OCI-LY1 (cell line): ENCODE measurements around the gene C4orf46.

Source experiments
- H2AFZ ChIP-seq: fragments of 200-600 bp; sonication (generic), shearing (Covaris generic); 2 replicates; pipeline ENCODE4 v1.6.0; 2014; ENCODE audit warnings: antibody characterized with exemption, mild to moderate bottlenecking, low read length
- H3F3A ChIP-seq: fragments of 200-600 bp; sonication (generic), shearing (Covaris generic); 2 replicates; pipeline ENCODE4 v1.6.0; 2014; ENCODE audit warnings: mild to moderate bottlenecking, antibody characterized with exemption, low read length, moderate library complexity; ENCODE audit not compliant: insufficient read depth
- H3K27ac ChIP-seq: fragments of 200-600 bp; sonication (generic); 2 replicates; pipeline ENCODE4 v1.5.1; 2014; ENCODE audit warnings: low read length, mixed run types, mild to moderate bottlenecking, low read depth; ENCODE audit not compliant: poor library complexity, severe bottlenecking
- H3K27me3 ChIP-seq: fragments of 200-600 bp; sonication (generic); 2 replicates; pipeline ENCODE4 v1.6.0; 2014; ENCODE audit warnings: antibody characterized with exemption, mild to moderate bottlenecking, low read length, moderate library complexity; ENCODE audit not compliant: insufficient read depth
- H3K36me3 ChIP-seq: fragments of 200-600 bp; sonication (generic); 2 replicates; pipeline ENCODE4 v1.6.1; 2014; ENCODE audit warnings: mild to moderate bottlenecking, antibody characterized with exemption, low read length, moderate library complexity, mixed read lengths; ENCODE audit not compliant: insufficient read depth
- H3K4me1 ChIP-seq: fragments of 200-600 bp; sonication (generic); 2 replicates; pipeline ENCODE4 v1.5.1; 2014; ENCODE audit warnings: mild to moderate bottlenecking, low read length, moderate library complexity; ENCODE audit not compliant: insufficient read depth, severe bottlenecking
- H3K4me2 ChIP-seq: fragments of 200-600 bp; sonication (generic), shearing (Covaris generic); 2 replicates; pipeline ENCODE4 v1.6.1; 2014; ENCODE audit warnings: low read length
- H3K4me3 ChIP-seq: fragments of 200-600 bp; sonication (generic); 2 replicates; pipeline ENCODE4 v1.5.1; 2014; ENCODE audit warnings: low read length, low read depth, mild to moderate bottlenecking, mixed read lengths; ENCODE audit not compliant: poor library complexity, severe bottlenecking
- H3K79me2 ChIP-seq: fragments of 200-600 bp; shearing (Covaris generic); 2 replicates; pipeline ENCODE4 v1.6.1; 2016; ENCODE audit warnings: mixed run types, low read length, mixed read lengths; ENCODE audit not compliant: insufficient read depth
- H3K9ac ChIP-seq: fragments of 200-600 bp; sonication (generic), shearing (Covaris generic); 2 replicates; pipeline ENCODE4 v1.6.1; 2014; ENCODE audit warnings: mild to moderate bottlenecking, low read length, mixed read lengths
- H3K9me2 ChIP-seq: fragments of 200-600 bp; sonication (generic), shearing (Covaris generic); 2 replicates; pipeline ENCODE4 v1.6.1; 2014; ENCODE audit warnings: low read depth, mild to moderate bottlenecking, low read length, mixed read lengths
- H3K9me3 ChIP-seq: fragments of 200-600 bp; shearing (Covaris generic); 2 replicates; pipeline ENCODE4 v1.6.1; 2014; ENCODE audit warnings: low read length, mixed read lengths
- H4K20me1 ChIP-seq: fragments of 200-600 bp; sonication (generic), shearing (Covaris generic); 2 replicates; pipeline ENCODE4 v1.6.0; 2016; ENCODE audit warnings: mild to moderate bottlenecking, low read length; ENCODE audit not compliant: insufficient read depth
- CTCF ChIP-seq: fragments of 200-600 bp; sonication (generic), shearing (Covaris generic); IDR thresholded peaks from 2 replicates; pipeline ENCODE4 v1.5.1; 2017; ENCODE audit warnings: mild to moderate bottlenecking, antibody characterized with exemption, low read length, moderate library complexity, mixed read lengths
- EZH2 ChIP-seq: fragments of 200-600 bp; sonication (generic), shearing (Covaris generic); IDR thresholded peaks from 2 replicates; pipeline ENCODE4 v1.8.0; 2017; ENCODE audit warnings: borderline replicate concordance, mixed run types, mild to moderate bottlenecking, antibody characterized with exemption, low read length, moderate library complexity, mixed read lengths

Gene C4orf46

GRCh38 chr4:158649111-158649680, 22.5 kb downstream of the C4orf46 start:
- Histone ChIP-seq H2AFZ (no peak overlapping the region), H3K27ac (no peak overlapping the region), H3K79me2 (no peaks in the 10 kb centered on the region), H3K4me1 (no peaks in the 10 kb centered on the region), H3K9me3 (no peaks in the 10 kb centered on the region), H3K9me2 (no peaks in the 10 kb centered on the region), H3K9ac (no peak overlapping the region), H4K20me1 (no peaks in the 10 kb centered on the region), H3F3A (no peaks in the 10 kb centered on the region), H3K27me3 (no peaks in the 10 kb centered on the region), H3K4me2 (no peak overlapping the region), H3K4me3 (no peak overlapping the region), H3K36me3 (no peaks in the 10 kb centered on the region)
- no peak for TF ChIP-seq CTCF
- TF ChIP-seq EZH2: no peak

- Histone ChIP-seq H3K9me3 (no peaks in the 10 kb centered on the region), H3K79me2 (no peaks in the 10 kb centered on the region), H3K4me1 (no peaks in the 10 kb centered on the region), H3K4me2 (no peak overlapping the region), H2AFZ (no peak overlapping the region), H3K9me2 (no peaks in the 10 kb centered on the region), H3F3A (no peaks in the 10 kb centered on the region), H3K27me3 (no peaks in the 10 kb centered on the region), H3K9ac (no peak overlapping the region), H4K20me1 (no peaks in the 10 kb centered on the region), H3K27ac (no peak overlapping the region), H3K4me3 (no peak overlapping the region), H3K36me3 (no peaks in the 10 kb centered on the region)
- no peak for TF ChIP-seq EZH2
- no peak for TF ChIP-seq CTCF
Measured at GRCh38 chr4:158644760-158645159, 26.9 kb downstream of the C4orf46 start.

- Histone ChIP-seq H3K27me3 (no peaks in the 10 kb centered on the region), H3K36me3 (no peaks in the 10 kb centered on the region), H3K4me1 (no peaks in the 10 kb centered on the region), H3K9me3 (no peaks in the 10 kb centered on the region), H3K9me2 (no peaks in the 10 kb centered on the region), H3K79me2 (no peaks in the 10 kb centered on the region), H3K4me2 (no peak overlapping the region), H3K4me3 (no peak overlapping the region), H3F3A (no peaks in the 10 kb centered on the region), H4K20me1 (no peaks in the 10 kb centered on the region), H3K27ac (no peak overlapping the region), H2AFZ (no peak overlapping the region), H3K9ac (no peak overlapping the region)
- TF ChIP-seq EZH2: no peak
Measured at GRCh38 chr4:158644356-158644755, 27.3 kb downstream of the C4orf46 start.

GRCh38 chr4:158636619-158637018, 35.1 kb downstream of the C4orf46 start:
- no peak for TF ChIP-seq EZH2
- TF ChIP-seq CTCF: no peak
- no peak overlapping the region for H3K27ac ChIP-seq
- H3K9ac ChIP-seq: no peak overlapping the region
- no peaks in the 10 kb centered on the region for H3K27me3 ChIP-seq
- no peaks in the 10 kb centered on the region for H3K79me2 ChIP-seq
- H2AFZ ChIP-seq: no peak overlapping the region
- no peak overlapping the region for H3K4me2 ChIP-seq
- no peaks in the 10 kb centered on the region for H3F3A ChIP-seq
- H3K4me3 ChIP-seq: no peak overlapping the region
- H4K20me1 ChIP-seq: no peaks in the 10 kb centered on the region
- H3K9me3 ChIP-seq: no peaks in the 10 kb centered on the region
- no peaks in the 10 kb centered on the region for H3K36me3 ChIP-seq
- H3K9me2 ChIP-seq: no peaks in the 10 kb centered on the region
- H3K4me1 ChIP-seq: no peaks in the 10 kb centered on the region
